ENCODE measurements around the gene ACTR2.

ACTR2 gene

GRCh38 chr2:65287364-65287763, 59.7 kb downstream of the ACTR2 start (continued):
- TF ChIP-seq ZBTB8A (tag by site-specific recombination; IDR thresholded peaks at IDR 0.05) (no peak), ZNF623 (tag by site-specific recombination; IDR thresholded peaks at IDR 0.05) (no peak)

- no peak overlapping the region for H3K27ac ChIP-seq (ENCODE audit: extremely low read depth, low read depth, low read length)
- CTCF ChIA-PET, result no interaction called here
Measured at GRCh38 chr2:65291216-65292105, 63.8 kb downstream of the ACTR2 start.

More at GRCh38 chr2:65291216-65292105, 63.8 kb downstream of the ACTR2 start:
- POLR2A ChIA-PET, result interaction anchor here (0.7 kb wide), 1 partner anchor 92 kb away, joined by 5 read pairs; no protein-coding TSS in a partner anchor
- TF ChIP-seq ZNF776 (tag by site-specific recombination; IDR thresholded peaks at IDR 0.05; ENCODE audit: borderline replicate concordance) (no peak), SP2 (tag by site-specific recombination; IDR thresholded peaks at IDR 0.05) (no peak), ZNF449 (tag by site-specific recombination; IDR thresholded peaks at IDR 0.05) (no peak), ZNF18 (tag by site-specific recombination; IDR thresholded peaks at IDR 0.05) (no peak), ZNF266 (tag by site-specific recombination; IDR thresholded peaks at IDR 0.05; ENCODE audit: low read depth) (no peak), ZSCAN16 (tag by site-specific recombination; IDR thresholded peaks at IDR 0.05) (no peak), ZBTB49 (tag by site-specific recombination; IDR thresholded peaks at IDR 0.05; ENCODE audit: low read depth) (no peak), ZNF239 (tag by site-specific recombination; IDR thresholded peaks at IDR 0.05) (no peak), ZNF792 (tag by site-specific recombination; IDR thresholded peaks at IDR 0.05) (no peak), ZNF529 (tag by site-specific recombination; IDR thresholded peaks at IDR 0.05; ENCODE audit: insufficient replicate concordance) (no peak), GLIS1 (tag by site-specific recombination; IDR thresholded peaks at IDR 0.05) (no peak), ZNF692 (tag by site-specific recombination; IDR thresholded peaks at IDR 0.05) (no peak), ZNF248 (tag by site-specific recombination; IDR thresholded peaks at IDR 0.05) (no peak), ZNF202 (tag by site-specific recombination; IDR thresholded peaks at IDR 0.05; ENCODE audit: borderline replicate concordance) (no peak)
- no peaks in the 10 kb centered on the region; the same call in 1 of the 2 replicates for H3K4me1 ChIP-seq (ENCODE audit: control insufficient read depth, insufficient read depth, low read length)
- H3K36me3 ChIP-seq (ENCODE audit: control insufficient read depth in 2 of 2, insufficient read depth in 1 of 2, low read length in 2 of 2), result no peaks in the 10 kb centered on the region
- H3K4me3 ChIP-seq (ENCODE audit: low read depth, low read length), result no peak overlapping the region
- H3K9me3 ChIP-seq (ENCODE audit: control insufficient read depth, insufficient read depth, low read depth, low read length), result no peaks in the 10 kb centered on the region
